ENCODE measurements around the gene MKRN2. TPM values are rescaled to one million over a fixed set of nuclear protein-coding genes. Genes with fewer than 3 reads are reported as not detected.

Gene MKRN2
- total RNA-seq = 10 to 100 TPM; 20.9 to 21.2 TPM

- Histone ChIP-seq H3K27me3 (peaks cover 3% of the 10 kb centered on the region), H3K9ac (ENCODE audit: low read depth in 2 of 2, low read length in 2 of 2) (peak within 1 kb of the TSS; percentile 90 to 93), H3K27ac (peak within 1 kb of the TSS; percentile 94), H3K36me3 (no peaks in the 10 kb centered on the region), H3K4me1 (peaks cover 7% of the 10 kb centered on the region), H3K4me3 (peak within 1 kb of the TSS; percentile 70), H3K9me3 (no peaks in the 10 kb centered on the region)
- TF ChIP-seq CTCF (IDR thresholded peaks at IDR 0.05) = no peak
- intact Hi-C loops (cut with DNase I) = no loop called here
- DNase-seq = peak; percentile 91
Measured at GRCh38 chr3:12556690-12557472, at the start of gene MKRN2. MKRN2 (plus strand) TSS chr3:12557087; CDS start chr3:12557151, 64 bp downstream.

GRCh38 chr3:12507591-12508281 is 49.2 kb upstream of the MKRN2 start:
- Histone ChIP-seq H3K9ac (ENCODE audit: low read depth in 2 of 2, low read length in 2 of 2) (no peak overlapping the region), H3K9me3 (no peaks in the 10 kb centered on the region), H3K4me1 (no peaks in the 10 kb centered on the region), H3K27me3 (no peaks in the 10 kb centered on the region), H3K36me3 (no peaks in the 10 kb centered on the region), H3K27ac (no peak overlapping the region), H3K4me3 (no peak overlapping the region)
- intact Hi-C loops (cut with DNase I) = no loop called here
- DNase-seq = no peak
- no peak for TF ChIP-seq CTCF (IDR thresholded peaks at IDR 0.05)

- Histone ChIP-seq H3K9me3 (no peaks in the 10 kb centered on the region), H3K9ac (ENCODE audit: low read depth in 2 of 2, low read length in 2 of 2) (no peak overlapping the region), H3K27me3 (no peaks in the 10 kb centered on the region), H3K4me1 (no peaks in the 10 kb centered on the region), H3K36me3 (no peaks in the 10 kb centered on the region), H3K4me3 (no peak overlapping the region), H3K27ac (no peak overlapping the region)
- TF ChIP-seq CTCF (IDR thresholded peaks at IDR 0.05) = no peak
- intact Hi-C loops (cut with DNase I) = no loop called here
- DNase-seq = no peak
Measured at GRCh38 chr3:12508291-12508700, 48.6 kb upstream of the MKRN2 start.

- no peak overlapping the region for H3K27ac ChIP-seq
- H3K9me3 ChIP-seq = no peaks in the 10 kb centered on the region
- H3K9ac ChIP-seq (ENCODE audit: low read depth in 2 of 2, low read length in 2 of 2) = no peak overlapping the region
- H3K4me1 ChIP-seq = no peaks in the 10 kb centered on the region
- intact Hi-C loops (cut with DNase I) = no loop called here
- no peak for TF ChIP-seq CTCF (IDR thresholded peaks at IDR 0.05)
- H3K27me3 ChIP-seq = no peaks in the 10 kb centered on the region
- DNase-seq = no peak
- H3K4me3 ChIP-seq = no peak overlapping the region
- H3K36me3 ChIP-seq = no peaks in the 10 kb centered on the region
Measured at GRCh38 chr3:12509466-12509865, 47.4 kb upstream of the MKRN2 start.

- Histone ChIP-seq H3K4me3 (no peak overlapping the region), H3K9ac (ENCODE audit: low read depth in 2 of 2, low read length in 2 of 2) (no peak overlapping the region), H3K9me3 (no peaks in the 10 kb centered on the region), H3K4me1 (no peaks in the 10 kb centered on the region), H3K36me3 (no peaks in the 10 kb centered on the region), H3K27me3 (no peaks in the 10 kb centered on the region), H3K27ac (no peak overlapping the region)
- intact Hi-C loops (cut with DNase I) = no loop called here
- no peak for TF ChIP-seq CTCF (IDR thresholded peaks at IDR 0.05)
- DNase-seq = no peak
Measured at GRCh38 chr3:12512534-12513118, 44.3 kb upstream of the MKRN2 start.
